ENCODE measurements around the gene SUGCT. TPM values are rescaled to one million over a fixed set of nuclear protein-coding genes. Genes with fewer than 3 reads are reported as not detected.

SUGCT gene
- total RNA-seq, 1 donor from 2014 or later = 1.7 TPM

DNA sequence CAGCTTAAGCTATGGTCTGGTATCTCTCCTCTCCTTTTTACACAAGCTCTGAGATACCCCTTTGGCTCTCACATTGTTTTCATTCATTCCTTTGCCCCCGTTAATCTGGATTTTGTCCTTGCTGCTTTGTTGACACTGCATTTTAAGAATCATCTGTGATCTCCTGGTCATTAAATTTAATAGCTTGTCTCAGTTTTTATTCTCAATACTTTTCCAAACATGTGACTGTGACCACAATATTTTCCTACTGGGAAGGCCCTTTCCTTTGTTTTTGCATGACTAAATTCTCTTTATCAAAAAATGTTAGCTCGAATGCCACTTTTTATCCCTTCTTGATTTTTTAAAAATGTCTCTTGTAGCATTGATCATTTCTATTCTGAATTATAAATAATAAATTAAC lies 171.2 kb downstream of the SUGCT start:
- TF ChIP-seq, protein P1, sequence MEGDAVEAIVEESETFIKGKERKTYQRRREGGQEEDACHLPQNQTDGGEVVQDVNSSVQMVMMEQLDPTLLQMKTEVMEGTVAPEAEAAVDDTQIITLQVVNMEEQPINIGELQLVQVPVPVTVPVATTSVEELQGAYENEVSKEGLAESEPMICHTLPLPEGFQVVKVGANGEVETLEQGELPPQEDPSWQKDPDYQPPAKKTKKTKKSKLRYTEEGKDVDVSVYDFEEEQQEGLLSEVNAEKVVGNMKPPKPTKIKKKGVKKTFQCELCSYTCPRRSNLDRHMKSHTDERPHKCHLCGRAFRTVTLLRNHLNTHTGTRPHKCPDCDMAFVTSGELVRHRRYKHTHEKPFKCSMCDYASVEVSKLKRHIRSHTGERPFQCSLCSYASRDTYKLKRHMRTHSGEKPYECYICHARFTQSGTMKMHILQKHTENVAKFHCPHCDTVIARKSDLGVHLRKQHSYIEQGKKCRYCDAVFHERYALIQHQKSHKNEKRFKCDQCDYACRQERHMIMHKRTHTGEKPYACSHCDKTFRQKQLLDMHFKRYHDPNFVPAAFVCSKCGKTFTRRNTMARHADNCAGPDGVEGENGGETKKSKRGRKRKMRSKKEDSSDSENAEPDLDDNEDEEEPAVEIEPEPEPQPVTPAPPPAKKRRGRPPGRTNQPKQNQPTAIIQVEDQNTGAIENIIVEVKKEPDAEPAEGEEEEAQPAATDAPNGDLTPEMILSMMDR (IDR thresholded peaks at IDR 0.05) = no peak
- ATAC-seq (no peak), DNase-seq (no peak)
- Histone ChIP-seq H3K4me1 (no peaks in the 10 kb centered on the region), H3K27me3 (ENCODE audit: low read depth) (no peaks in the 10 kb centered on the region), H3K36me3 (no peaks in the 10 kb centered on the region), H3K4me3 (no peak overlapping the region), H3K27ac (no peak overlapping the region), H3K9me3 (no peaks in the 10 kb centered on the region)
- intact Hi-C loops (cut with DNase I) = no loop called here

DNA sequence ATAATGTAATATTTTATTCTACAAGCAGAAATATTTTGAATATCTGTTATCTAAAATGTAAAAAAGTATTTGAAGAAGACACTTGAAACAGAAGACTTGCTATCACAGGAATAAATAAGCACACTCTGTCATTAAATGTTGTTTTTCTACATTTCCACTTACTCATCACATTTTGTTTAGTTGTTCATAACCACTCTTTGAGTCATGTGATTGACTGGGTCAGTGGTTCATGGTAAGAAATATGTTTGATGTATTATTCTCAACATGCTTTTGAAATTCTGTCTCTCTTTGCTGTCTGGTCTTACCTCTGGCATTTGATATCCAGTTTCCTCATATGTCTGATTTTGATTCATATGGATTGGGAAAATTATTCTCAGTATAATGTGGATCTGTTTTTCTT lies 171.8 kb downstream of the SUGCT start:
- Histone ChIP-seq H3K4me3 (no peak overlapping the region), H3K9me3 (no peaks in the 10 kb centered on the region), H3K27ac (no peak overlapping the region), H3K36me3 (no peaks in the 10 kb centered on the region), H3K27me3 (ENCODE audit: low read depth) (no peaks in the 10 kb centered on the region), H3K4me1 (no peaks in the 10 kb centered on the region)
- intact Hi-C loops (cut with DNase I) = no loop called here
- ATAC-seq = no peak
- DNase-seq = no peak
- TF ChIP-seq, protein P1 (IDR thresholded peaks at IDR 0.05) = no peak

DNA sequence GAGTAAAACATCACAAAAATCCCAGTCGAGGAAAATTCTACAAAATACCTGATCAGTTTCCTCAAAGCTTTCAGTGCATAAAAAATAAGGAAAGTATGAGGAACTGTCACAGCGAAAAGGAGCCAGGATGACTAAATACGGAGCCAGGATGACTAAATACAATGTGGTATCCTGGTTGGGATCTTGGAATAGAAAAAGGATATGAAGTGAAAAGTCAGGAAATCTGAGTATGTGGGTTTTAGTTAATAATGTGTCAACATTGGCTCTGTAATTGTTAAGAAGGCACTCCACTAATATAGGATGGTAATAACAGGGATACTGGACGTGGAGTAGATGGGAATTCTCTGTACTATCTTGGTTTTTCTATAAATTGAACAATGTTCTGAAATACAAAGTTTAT lies 175.5 kb downstream of the SUGCT start:
- Histone ChIP-seq H3K4me1 (no peaks in the 10 kb centered on the region), H3K27me3 (ENCODE audit: low read depth) (no peaks in the 10 kb centered on the region), H3K4me3 (no peak overlapping the region), H3K27ac (no peak overlapping the region), H3K36me3 (no peaks in the 10 kb centered on the region), H3K9me3 (no peaks in the 10 kb centered on the region)
- ATAC-seq (no peak), DNase-seq (no peak)
- TF ChIP-seq, protein P1 (IDR thresholded peaks at IDR 0.05) = no peak
- intact Hi-C loops (cut with DNase I) = no loop called here

DNA sequence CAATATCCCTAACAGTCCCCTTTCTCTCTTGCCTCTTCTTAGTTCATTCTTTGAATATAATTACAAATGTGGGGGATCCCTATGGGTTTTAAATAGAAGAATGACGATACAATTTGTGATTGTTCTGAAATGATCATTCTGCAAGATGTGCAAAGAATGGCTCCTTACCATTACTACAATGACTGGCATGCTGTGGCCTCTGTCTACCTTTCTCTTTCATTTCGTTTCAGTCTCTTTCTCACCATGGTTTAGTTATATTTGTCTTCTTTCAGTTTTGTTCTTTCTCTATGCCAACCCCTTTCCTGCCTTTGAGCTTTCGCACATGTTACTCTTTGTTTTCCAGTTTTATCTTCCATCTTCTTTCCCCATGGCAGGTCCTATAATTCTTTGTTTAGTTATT lies 176.5 kb downstream of the SUGCT start:
- Histone ChIP-seq H3K27ac (no peak overlapping the region), H3K4me3 (no peak overlapping the region), H3K27me3 (ENCODE audit: low read depth) (no peaks in the 10 kb centered on the region), H3K4me1 (no peaks in the 10 kb centered on the region), H3K36me3 (no peaks in the 10 kb centered on the region), H3K9me3 (no peaks in the 10 kb centered on the region)
- intact Hi-C loops (cut with DNase I) = no loop called here
- TF ChIP-seq, protein P1 (IDR thresholded peaks at IDR 0.05) = no peak
- DNase-seq = no peak
- ATAC-seq = no peak

DNA sequence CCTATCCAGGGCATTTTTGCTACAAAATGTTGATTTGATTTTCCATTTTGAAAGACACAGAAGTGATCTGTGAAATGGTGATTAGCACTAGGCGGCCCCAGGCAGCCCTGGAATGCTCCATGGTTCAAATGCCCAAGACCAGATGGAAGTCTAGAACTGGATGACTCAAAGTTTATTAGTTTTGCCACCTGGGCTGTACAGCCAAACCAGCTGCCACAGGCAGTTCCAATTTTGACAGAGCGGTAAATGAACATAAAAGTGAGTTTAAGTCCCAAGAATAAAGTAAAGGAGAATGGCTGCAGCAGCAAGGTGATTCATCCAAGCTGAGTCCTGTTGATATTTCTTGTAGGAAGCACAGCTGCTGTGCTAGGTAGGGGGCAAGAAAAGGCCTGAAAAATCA lies 180.5 kb downstream of the SUGCT start:
- no peaks in the 10 kb centered on the region for H3K4me1 ChIP-seq
- no peaks in the 10 kb centered on the region for H3K27me3 ChIP-seq (ENCODE audit: low read depth)
- no peak for DNase-seq
- no peak overlapping the region for H3K4me3 ChIP-seq
- ATAC-seq = no peak
- no peaks in the 10 kb centered on the region for H3K9me3 ChIP-seq
- TF ChIP-seq, protein P1 (IDR thresholded peaks at IDR 0.05) = no peak
- intact Hi-C loops (cut with DNase I) = no loop called here
- H3K36me3 ChIP-seq = no peaks in the 10 kb centered on the region
- H3K27ac ChIP-seq = no peak overlapping the region

DNA sequence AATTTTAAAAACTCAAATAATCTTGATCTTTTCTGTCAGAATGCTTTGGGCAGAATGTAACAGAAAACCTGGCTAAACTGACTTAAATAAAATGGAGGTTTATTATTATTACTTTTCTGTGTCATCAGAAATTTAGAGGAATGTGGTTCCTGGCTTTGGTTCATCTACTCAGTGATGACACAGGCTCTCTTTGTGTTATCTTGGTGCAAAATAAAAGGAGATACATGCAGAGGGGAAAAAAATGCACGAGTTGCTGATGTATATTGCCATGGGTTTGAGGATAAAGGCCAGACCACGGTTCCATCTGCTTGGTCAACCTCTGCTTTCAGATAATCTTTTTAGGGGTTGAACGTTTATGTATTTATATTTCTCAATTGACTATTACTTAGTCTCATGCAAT lies 181.4 kb downstream of the SUGCT start:
- Histone ChIP-seq H3K4me3 (no peak overlapping the region), H3K27me3 (ENCODE audit: low read depth) (no peaks in the 10 kb centered on the region), H3K36me3 (no peaks in the 10 kb centered on the region), H3K9me3 (no peaks in the 10 kb centered on the region), H3K27ac (no peak overlapping the region), H3K4me1 (no peaks in the 10 kb centered on the region)
- intact Hi-C loops (cut with DNase I) = no loop called here
- DNase-seq = no peak
- ATAC-seq = no peak
- TF ChIP-seq, protein P1 (IDR thresholded peaks at IDR 0.05) = no peak

Data from lower lobe of right lung (tissue), 2 donors.